Measurements from ENCODE around the gene PKP1. TPM values are rescaled to one million over a fixed set of nuclear protein-coding genes. Genes with fewer than 3 reads are reported as not detected.

PKP1 gene
- total RNA-seq, 1 experiment from 2014 or later: 0.94 TPM

- H3K4me1 ChIP-seq (replicated peaks; ENCODE audit: insufficient read depth): no peaks in the 10 kb centered on the region
- no peak overlapping the region for H3K27ac ChIP-seq
- H3F3A ChIP-seq (ENCODE audit: insufficient read depth, low read depth): no peaks in the 10 kb centered on the region
- no peaks in the 10 kb centered on the region for H3K36me3 ChIP-seq (ENCODE audit: low read depth)
- no peak overlapping the region for H2AFZ ChIP-seq
- H3K4me3 ChIP-seq: no peak overlapping the region
- H3K9me2 ChIP-seq (ENCODE audit: insufficient read depth): no peaks in the 10 kb centered on the region
- no peaks in the 10 kb centered on the region for H4K20me1 ChIP-seq (ENCODE audit: insufficient read depth)
- no peaks in the 10 kb centered on the region for H3K27me3 ChIP-seq (ENCODE audit: insufficient read depth, low read depth)
- BruUV-seq (replicated peaks): no TSS peak
- H3K79me2 ChIP-seq (ENCODE audit: low read depth): no peaks in the 10 kb centered on the region
- intact Hi-C loops (cut with micrococcal nuclease; ENCODE audit: unreplicated experiment): no loop called here
- TF ChIP-seq CTCF (conservative IDR thresholded peaks at IDR 0.05) (no peak), EZH2 (IDR thresholded peaks at IDR 0.05; ENCODE audit: low read depth) (no peak)
- H3K9me3 ChIP-seq (ENCODE audit: insufficient read depth, low read depth): no peaks in the 10 kb centered on the region
- POLR2A ChIA-PET (ENCODE audit: unreplicated experiment): no interaction called here
- no peak for DNase-seq
- CTCF ChIA-PET: interaction anchor here (0.6 kb wide), 1 partner anchor 195 kb away, joined by 6 read pairs; no protein-coding TSS in a partner anchor
- no peak overlapping the region for H3K4me2 ChIP-seq
Measured at GRCh38 chr1:201253411-201253810, 29.9 kb upstream of the PKP1 start.

GRCh38 chr1:201253906-201254624, 29.2 kb upstream of the PKP1 start:
- H3K9me3 ChIP-seq (ENCODE audit: insufficient read depth, low read depth): no peaks in the 10 kb centered on the region
- H3K4me2 ChIP-seq: no peak overlapping the region
- H3K36me3 ChIP-seq (ENCODE audit: low read depth): no peaks in the 10 kb centered on the region
- H3F3A ChIP-seq (ENCODE audit: insufficient read depth, low read depth): no peaks in the 10 kb centered on the region
- no peak overlapping the region for H3K27ac ChIP-seq
- H4K20me1 ChIP-seq (ENCODE audit: insufficient read depth): no peaks in the 10 kb centered on the region
- H3K79me2 ChIP-seq (ENCODE audit: low read depth): no peaks in the 10 kb centered on the region
- intact Hi-C loops (cut with micrococcal nuclease; ENCODE audit: unreplicated experiment): loop anchor here (1.0 kb wide), 3 partner anchors 92 to 154 kb away; no protein-coding TSS in a partner anchor
- POLR2A ChIA-PET (ENCODE audit: unreplicated experiment): no interaction called here
- no peak for TF ChIP-seq EZH2 (IDR thresholded peaks at IDR 0.05; ENCODE audit: low read depth)
- TF ChIP-seq CTCF (conservative IDR thresholded peaks at IDR 0.05): no peak
- H3K9me2 ChIP-seq (ENCODE audit: insufficient read depth): no peaks in the 10 kb centered on the region
- H3K4me3 ChIP-seq: no peak overlapping the region
- no peak for DNase-seq
- 0 out of 2 replicates have a peak, but pooled peaks cover 1% of the 10 kb centered on the region for H3K4me1 ChIP-seq (replicated peaks; ENCODE audit: insufficient read depth)
- CTCF ChIA-PET: interaction anchor here (0.6 to 1.4 kb wide), 5 partner anchors 93 to 194 kb away, joined by 3 to 8 read pairs (median 5); no protein-coding TSS in a partner anchor
- no TSS peak for BruUV-seq (replicated peaks)
- H2AFZ ChIP-seq: no peak overlapping the region
- H3K27me3 ChIP-seq (ENCODE audit: insufficient read depth, low read depth): no peaks in the 10 kb centered on the region

- Histone ChIP-seq H3F3A (ENCODE audit: insufficient read depth, low read depth) (no peaks in the 10 kb centered on the region), H3K4me1 (replicated peaks; ENCODE audit: insufficient read depth) (peaks cover 8% of the 10 kb centered on the region; the same call in 1 of the 2 replicates), H2AFZ (no peak overlapping the region), H3K4me2 (no peak overlapping the region), H3K79me2 (ENCODE audit: low read depth) (no peaks in the 10 kb centered on the region), H3K36me3 (ENCODE audit: low read depth) (no peaks in the 10 kb centered on the region), H3K4me3 (no peak overlapping the region), H3K27me3 (ENCODE audit: insufficient read depth, low read depth) (no peaks in the 10 kb centered on the region), H3K27ac (no peak overlapping the region), H4K20me1 (ENCODE audit: insufficient read depth) (no peaks in the 10 kb centered on the region), H3K9me2 (ENCODE audit: insufficient read depth) (no peaks in the 10 kb centered on the region), H3K9me3 (ENCODE audit: insufficient read depth, low read depth) (no peaks in the 10 kb centered on the region)
- ChIA-PET CTCF (interaction anchor here (0.6 to 1.4 kb wide), 5 partner anchors 92 to 193 kb away, joined by 3 to 8 read pairs (median 5); no protein-coding TSS in a partner anchor), POLR2A (ENCODE audit: unreplicated experiment) (no interaction called here)
- peak; percentile 99 for TF ChIP-seq CTCF (conservative IDR thresholded peaks at IDR 0.05)
- no peak for TF ChIP-seq EZH2 (IDR thresholded peaks at IDR 0.05; ENCODE audit: low read depth)
- DNase-seq: peak in 1 of 2 experiments; percentile 77
- intact Hi-C loops (cut with micrococcal nuclease; ENCODE audit: unreplicated experiment): loop anchor here (1.0 kb wide), 3 partner anchors 91 to 153 kb away; no protein-coding TSS in a partner anchor
- no TSS peak for BruUV-seq (replicated peaks)
Measured at GRCh38 chr1:201254625-201255478, 28.5 kb upstream of the PKP1 start.
